ENCODE results near the gene NT5DC2. TPM values are rescaled to one million over a fixed set of nuclear protein-coding genes. Genes with fewer than 3 reads are reported as not detected.

NT5DC2 gene
- total RNA-seq, 1 experiment from 2014 or later, result 377 TPM

GRCh38 chr3:52558436-52558835 lies 24.8 kb upstream of the NT5DC2 start:
- H3K9me3 Mint-ChIP-seq, result no peaks in the 10 kb centered on the region
- ChIA-PET CTCF (interaction anchor here (1.3 kb wide), 1 partner anchor 174 kb away, joined by 5 read pairs; no protein-coding TSS in a partner anchor), POLR2A (no interaction called here)
- peaks cover 34% of the 10 kb centered on the region for H3K36me3 Mint-ChIP-seq
- DNase-seq (ENCODE audit: low spot score) (no peak), ATAC-seq (no peak)
- H3K4me3 Mint-ChIP-seq, result no peak overlapping the region
- peaks cover 11% of the 10 kb centered on the region for H3K4me1 Mint-ChIP-seq
- H3K27me3 Mint-ChIP-seq (ENCODE audit: low read depth), result no peaks in the 10 kb centered on the region
- no peak overlapping the region for H3K27ac Mint-ChIP-seq
- TF ChIP-seq ZSCAN18 (CRISPR knock-in tag; IDR thresholded peaks at IDR 0.05) (no peak), E2F1 (CRISPR knock-in tag; IDR thresholded peaks at IDR 0.05) (no peak), CTCF (IDR thresholded peaks at IDR 0.05) (no peak), CBFB (CRISPR knock-in tag; IDR thresholded peaks at IDR 0.05; ENCODE audit: low read depth) (no peak), ZNF263 (CRISPR knock-in tag; IDR thresholded peaks at IDR 0.05; ENCODE audit: low read depth) (no peak), TP53 (CRISPR knock-in tag; IDR thresholded peaks at IDR 0.05) (no peak), ZNF671 (CRISPR knock-in tag; IDR thresholded peaks at IDR 0.05) (no peak), MYBL2 (CRISPR knock-in tag; IDR thresholded peaks at IDR 0.05) (no peak), IRF2 (CRISPR knock-in tag; IDR thresholded peaks at IDR 0.05; ENCODE audit: borderline replicate concordance, low read depth) (no peak), ZNF121 (CRISPR knock-in tag; IDR thresholded peaks at IDR 0.05) (no peak), USF1 (CRISPR knock-in tag; IDR thresholded peaks at IDR 0.05) (no peak), USF2 (CRISPR knock-in tag; IDR thresholded peaks at IDR 0.05) (no peak), ZNF281 (CRISPR knock-in tag; IDR thresholded peaks at IDR 0.05) (no peak), MLX (CRISPR knock-in tag; IDR thresholded peaks at IDR 0.05) (no peak), CDX4 (CRISPR knock-in tag; IDR thresholded peaks at IDR 0.05; ENCODE audit: borderline replicate concordance) (no peak), ZNF423 (CRISPR knock-in tag; IDR thresholded peaks at IDR 0.05) (no peak), STAT6 (CRISPR knock-in tag; conservative IDR thresholded peaks at IDR 0.05; ENCODE audit: low read depth) (no peak), AFF4 (CRISPR knock-in tag; IDR thresholded peaks at IDR 0.05; ENCODE audit: borderline replicate concordance) (no peak)

Measured in WTC11 (cell line).